HCT116 (cell line): ENCODE measurements around the gene MBP. TPM values are rescaled to one million over a fixed set of nuclear protein-coding genes. Genes with fewer than 3 reads are reported as not detected.

Experiments used
- ATAC-seq: fragments of 200-7000 bp; cut with Tn5 transposase; 2 replicates; pipeline ENCODE4 v1.9.1; 2020; ENCODE audit warnings: mild to moderate bottlenecking, moderate library complexity
- BruUV-seq: library from RNA; stranded (reverse); fragments of 400-500 nt; replicated peaks from 2 replicates; lab custom pipeline; 2021; lab: Mats Ljungman, UMichigan
- CTCF ChIA-PET: fragments of 300-600 bp; sonication (Branson Sonifier 250); formaldehyde crosslinking; loops from one replicate; lab custom pipeline; 2021; ENCODE audit warnings: antibody characterized with exemption; lab: Charles Lee
- POLR2A ChIA-PET: fragments of 300-600, 350-600 bp; sonication (Branson Sonifier 250); formaldehyde crosslinking; loops from one replicate; lab custom pipeline; 2021; ENCODE audit warnings: antibody characterized with exemption; lab: Charles Lee
- RAD21 ChIA-PET, 2 experiments: fragments of 300-600 bp; sonication (Branson Sonifier 250); formaldehyde crosslinking; loops; one replicate each; lab custom pipeline; 2023; ENCODE audit warnings: low total read pairs in 2 of 2; ENCODE audit not compliant: uncharacterized antibody in 2 of 2, unreplicated experiment in 2 of 2, low non-redundant PET in 1 of 2; lab: Charles Lee
- DNase-seq: peaks from one replicate; pipeline ENCODE4 v3.0.0-alpha.2; 2010; ENCODE audit warnings: low read depth, low spot score
- H2AFZ ChIP-seq: fragments of 200-600 bp; shearing (Covaris generic), sonication (generic); 2 replicates; pipeline ENCODE4 v1.6.1; 2017; ENCODE audit warnings: low read depth, mixed run types, mixed read lengths, antibody characterized with exemption, low read length; ENCODE audit not compliant: poor library complexity, severe bottlenecking
- H3K27ac ChIP-seq: 2 replicates; pipeline ENCODE4 v1.5.1; 2012; ENCODE audit warnings: low read depth, low read length
- H3K27me3 ChIP-seq: fragments of 200-600 bp; sonication (generic); 2 replicates; pipeline ENCODE4 v1.6.1; 2016; ENCODE audit warnings: mixed run types, low read length, mixed read lengths; ENCODE audit not compliant: insufficient read depth
- H3K36me3 ChIP-seq, 2 experiments: fragments of 200-500 bp in 1 of 2; fragments of 200-600 bp in 1 of 2; sonication (Bioruptor generic) in 1 of 2; sonication (generic) in 1 of 2; 2 replicates each; pipeline versions ENCODE4 v1.5.1 to v1.6.1; 2014 to 2016; ENCODE audit warnings: low read length in 2 of 2, inconsistent platforms in 1 of 2, mixed read lengths in 1 of 2, mixed run types in 1 of 2; ENCODE audit not compliant: insufficient read depth in 2 of 2, control insufficient read depth in 1 of 2
- H3K4me1 ChIP-seq, 2 experiments: fragments of 200-600 bp in 1 of 2; sonication (generic) in 1 of 2; 2 replicates each; pipeline versions ENCODE4 v1.5.1 to v1.6.1; 2012 to 2017; ENCODE audit warnings: low read length in 2 of 2, inconsistent platforms in 1 of 2, mild to moderate bottlenecking in 1 of 2, mixed read lengths in 1 of 2, mixed run types in 1 of 2, moderate library complexity in 1 of 2; ENCODE audit not compliant: insufficient read depth in 2 of 2, control insufficient read depth in 1 of 2
- H3K4me2 ChIP-seq: fragments of 200-600 bp; sonication (generic); 2 replicates; pipeline ENCODE4 v1.6.1; 2017; ENCODE audit warnings: mixed run types, low read length, mixed read lengths
- H3K4me3 ChIP-seq, 2 experiments: fragments of 200-600 bp in 1 of 2; sonication (generic) in 1 of 2; replicated peaks in 1 of 2; 2 replicates each; pipeline ENCODE4 v1.5.1; 2011 to 2016; ENCODE audit warnings: low read length in 2 of 2, control low read depth in 1 of 2, low read depth in 1 of 2, mild to moderate bottlenecking in 1 of 2, mixed read lengths in 1 of 2, mixed run types in 1 of 2
- H3K79me2 ChIP-seq: fragments of 200-600 bp; sonication (generic); 2 replicates; pipeline ENCODE4 v1.6.1; 2017; ENCODE audit warnings: mild to moderate bottlenecking, mixed run types, low read length, moderate library complexity, mixed read lengths; ENCODE audit not compliant: insufficient read depth
- H3K9ac ChIP-seq: fragments of 200-600 bp; sonication (generic); 2 replicates; pipeline ENCODE4 v1.6.1; 2016; ENCODE audit warnings: low read length, mixed read lengths
- H3K9me2 ChIP-seq: fragments of 200-600 bp; sonication (generic), shearing (Covaris generic); 2 replicates; pipeline ENCODE4 v1.6.1; 2017; ENCODE audit warnings: mixed run types, mild to moderate bottlenecking, moderate library complexity; ENCODE audit not compliant: insufficient read depth
- H3K9me3 ChIP-seq, 2 experiments: fragments of 200-500 bp in 1 of 2; fragments of 200-600 bp in 1 of 2; sonication (Bioruptor generic) in 1 of 2; sonication (generic) in 1 of 2; 2 replicates each; pipeline ENCODE4 v1.6.1; 2014 to 2017; ENCODE audit warnings: low read length in 2 of 2, mixed read lengths in 2 of 2, inconsistent platforms in 1 of 2, low read depth in 1 of 2, mild to moderate bottlenecking in 1 of 2, mixed run types in 1 of 2, moderate library complexity in 1 of 2; ENCODE audit not compliant: control insufficient read depth in 1 of 2, insufficient read depth in 1 of 2
- H4K20me1 ChIP-seq: fragments of 200-600 bp; sonication (generic), shearing (Covaris generic); 2 replicates; pipeline ENCODE4 v1.6.1; 2017; ENCODE audit warnings: mixed run types, mild to moderate bottlenecking, moderate library complexity; ENCODE audit not compliant: insufficient read depth
- ATF3 ChIP-seq: IDR thresholded peaks from 2 replicates; pipeline ENCODE4 v1.6.1; 2012
- CBX3 ChIP-seq: IDR thresholded peaks from 2 replicates; pipeline ENCODE4 v1.6.1; 2012; ENCODE audit warnings: low read depth
- CEBPB ChIP-seq: IDR thresholded peaks from 2 replicates; pipeline ENCODE4 v1.6.1; 2012; ENCODE audit warnings: low read depth
- ELF1 ChIP-seq: IDR thresholded peaks from 2 replicates; pipeline ENCODE4 v1.6.1; 2012; ENCODE audit warnings: low read depth, borderline replicate concordance
- EZH2phosphoT487 ChIP-seq: fragments of 200-600 bp; IDR thresholded peaks from 2 replicates; pipeline ENCODE4 v1.6.1; 2018; ENCODE audit warnings: antibody characterized with exemption, borderline replicate concordance
- JUND ChIP-seq: IDR thresholded peaks from 2 replicates; pipeline ENCODE4 v1.6.1; 2012
- POLR2A ChIP-seq: IDR thresholded peaks from 2 replicates; pipeline ENCODE4 v1.7.0; 2011; ENCODE audit warnings: borderline replicate concordance; ENCODE audit not compliant: insufficient read depth, insufficient read length; ENCODE audit errors: extremely low read depth
- POLR2AphosphoS5 ChIP-seq: IDR thresholded peaks from 2 replicates; pipeline ENCODE4 v1.6.1; 2011; ENCODE audit warnings: mild to moderate bottlenecking, low read depth, low read length, moderate library complexity
- RAD21 ChIP-seq: IDR thresholded peaks from 2 replicates; pipeline ENCODE4 v1.6.1; 2012; ENCODE audit warnings: low read depth, mild to moderate bottlenecking
- SIN3A ChIP-seq: IDR thresholded peaks from 2 replicates; pipeline ENCODE4 v1.6.1; 2012; ENCODE audit warnings: low read depth
- SP1 ChIP-seq: IDR thresholded peaks from 2 replicates; pipeline ENCODE4 v1.6.1; 2012; ENCODE audit warnings: low read depth
- TCF7L2 ChIP-seq: IDR thresholded peaks from 2 replicates; pipeline ENCODE4 v1.7.0; 2011; ENCODE audit warnings: borderline replicate concordance, inconsistent platforms; ENCODE audit not compliant: insufficient read depth, insufficient read length; ENCODE audit errors: extremely low read depth
- YY1 ChIP-seq: IDR thresholded peaks from 2 replicates; pipeline ENCODE4 v1.6.1; 2011; ENCODE audit warnings: low read length, low read depth, moderate library complexity, mild to moderate bottlenecking; ENCODE audit not compliant: insufficient replicate concordance; ENCODE audit errors: extremely low read depth
- ZBTB33 ChIP-seq: IDR thresholded peaks from 2 replicates; pipeline ENCODE4 v1.6.1; 2011; ENCODE audit warnings: mild to moderate bottlenecking, low read length, moderate library complexity; ENCODE audit not compliant: insufficient replicate concordance; ENCODE audit errors: extremely low read depth
- ZFX ChIP-seq: fragments of 450-650 bp; IDR thresholded peaks from 2 replicates; pipeline ENCODE4 v1.6.1; 2017
- ZNF274 ChIP-seq: fragments of 200-500 bp; sonication (Bioruptor generic); IDR thresholded peaks from 2 replicates; pipeline ENCODE4 v1.6.1; 2014; ENCODE audit warnings: mild to moderate bottlenecking, low read depth, low read length, inconsistent platforms
- intact Hi-C: fragments of 100-400 bp; cut with micrococcal nuclease; formaldehyde crosslinking; loops from 2 replicates; pipeline ENCODE4 v1.10.0; 2022
- total RNA-seq: library from RNA; stranded (reverse); gene quantifications from one replicate; pipeline ENCODE4 v1.2.1, GENCODE V29; 2021; ENCODE audit not compliant: unreplicated experiment

MBP gene
- total RNA-seq, 1 experiment from 2014 or later: 34.9 TPM

GRCh38 chr18:76988031-76988826, 144.4 kb downstream of the MBP start:
- H2AFZ ChIP-seq: no peak overlapping the region
- no peaks in the 10 kb centered on the region for H3K36me3 ChIP-seq
- no peaks in the 10 kb centered on the region for H4K20me1 ChIP-seq
- H3K4me3 ChIP-seq: no peak overlapping the region
- no peak overlapping the region for H3K9ac ChIP-seq
- no peak for ATAC-seq
- TF ChIP-seq YY1 (no peak), ZNF274 (no peak), CEBPB (no peak), ATF3 (no peak), CBX3 (no peak), TCF7L2 (no peak), RAD21 (no peak), POLR2AphosphoS5 (no peak), SIN3A (no peak), SP1 (no peak), POLR2A (no peak), JUND (no peak), ZFX (no peak), ZBTB33 (no peak), ELF1 (no peak), EZH2phosphoT487 (no peak)
- H3K27ac ChIP-seq: no peak overlapping the region
- CTCF ChIA-PET: no interaction called here
- H3K79me2 ChIP-seq: no peaks in the 10 kb centered on the region
- no peaks in the 10 kb centered on the region for H3K9me2 ChIP-seq
- POLR2A ChIA-PET: no interaction called here
- H3K4me1 ChIP-seq: peaks cover 0 to under 1% of the 10 kb centered on the region in 2 experiments; a peak in 2 of 4 replicates
- no peak for DNase-seq
- RAD21 ChIA-PET: no interaction called here
- H3K4me2 ChIP-seq: no peak overlapping the region
- no TSS peak for BruUV-seq
- H3K27me3 ChIP-seq: no peaks in the 10 kb centered on the region
- H3K9me3 ChIP-seq: no peaks in the 10 kb centered on the region
- intact Hi-C loops: no loop called here
